ENCODE measurements around the gene B4GALT7.

Gene B4GALT7

DNA sequence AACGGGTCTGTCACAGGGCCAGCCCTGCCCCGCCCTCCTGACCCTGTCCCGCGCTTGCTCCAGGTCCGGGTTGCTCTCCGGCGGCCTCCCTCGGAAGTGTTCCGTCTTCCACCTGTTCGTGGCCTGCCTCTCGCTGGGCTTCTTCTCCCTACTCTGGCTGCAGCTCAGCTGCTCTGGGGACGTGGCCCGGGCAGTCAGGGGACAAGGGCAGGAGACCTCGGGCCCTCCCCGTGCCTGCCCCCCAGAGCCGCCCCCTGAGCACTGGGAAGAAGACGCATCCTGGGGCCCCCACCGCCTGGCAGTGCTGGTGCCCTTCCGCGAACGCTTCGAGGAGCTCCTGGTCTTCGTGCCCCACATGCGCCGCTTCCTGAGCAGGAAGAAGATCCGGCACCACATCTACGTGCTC is 4.2 kb downstream of the B4GALT7 start:
- TF ChIP-seq CREB1 (IDR thresholded peaks at IDR 0.05; ENCODE audit: low read depth) (no peak), TAF1 (IDR thresholded peaks at IDR 0.05; ENCODE audit: low read depth) (no peak), YY1 (IDR thresholded peaks at IDR 0.05; ENCODE audit: low read depth) (no peak), TCF12 (IDR thresholded peaks at IDR 0.05; ENCODE audit: low read depth) (no peak), EP300 (IDR thresholded peaks at IDR 0.05; ENCODE audit: borderline replicate concordance) (no peak), ZBTB7A (IDR thresholded peaks at IDR 0.05; ENCODE audit: low read depth) (no peak), RAD21 (IDR thresholded peaks at IDR 0.05; ENCODE audit: low read depth) (no peak), REST (IDR thresholded peaks at IDR 0.05; ENCODE audit: low read depth) (no peak), FOXM1 (IDR thresholded peaks at IDR 0.05; ENCODE audit: borderline replicate concordance, low read depth) (no peak), TEAD4 (IDR thresholded peaks at IDR 0.05) (no peak), EGR1 (IDR thresholded peaks at IDR 0.05) (no peak), CEBPB (IDR thresholded peaks at IDR 0.05) (no peak), NFIC (IDR thresholded peaks at IDR 0.05) (no peak), USF1 (IDR thresholded peaks at IDR 0.05) (no peak)
- TF ChIP-seq, protein P1, sequence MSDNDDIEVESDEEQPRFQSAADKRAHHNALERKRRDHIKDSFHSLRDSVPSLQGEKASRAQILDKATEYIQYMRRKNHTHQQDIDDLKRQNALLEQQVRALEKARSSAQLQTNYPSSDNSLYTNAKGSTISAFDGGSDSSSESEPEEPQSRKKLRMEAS (IDR thresholded peaks at IDR 0.05) = no peak

GRCh38 chr5:177604656-177605055 is 4.7 kb downstream of the B4GALT7 start:
- TF ChIP-seq EP300 (IDR thresholded peaks at IDR 0.05; ENCODE audit: borderline replicate concordance) (no peak), TAF1 (IDR thresholded peaks at IDR 0.05; ENCODE audit: low read depth) (no peak), REST (IDR thresholded peaks at IDR 0.05; ENCODE audit: low read depth) (no peak), TCF12 (IDR thresholded peaks at IDR 0.05; ENCODE audit: low read depth) (no peak), CEBPB (IDR thresholded peaks at IDR 0.05) (no peak), TEAD4 (IDR thresholded peaks at IDR 0.05) (no peak)

- TF ChIP-seq, protein P1 (IDR thresholded peaks at IDR 0.05) = no peak
- TF ChIP-seq USF1 (IDR thresholded peaks at IDR 0.05) (no peak), YY1 (IDR thresholded peaks at IDR 0.05; ENCODE audit: low read depth) (no peak), CREB1 (IDR thresholded peaks at IDR 0.05; ENCODE audit: low read depth) (no peak), CEBPB (IDR thresholded peaks at IDR 0.05) (no peak), EGR1 (IDR thresholded peaks at IDR 0.05) (no peak)
Measured at GRCh38 chr5:177605078-177605477, 5.1 kb downstream of the B4GALT7 start.

DNA sequence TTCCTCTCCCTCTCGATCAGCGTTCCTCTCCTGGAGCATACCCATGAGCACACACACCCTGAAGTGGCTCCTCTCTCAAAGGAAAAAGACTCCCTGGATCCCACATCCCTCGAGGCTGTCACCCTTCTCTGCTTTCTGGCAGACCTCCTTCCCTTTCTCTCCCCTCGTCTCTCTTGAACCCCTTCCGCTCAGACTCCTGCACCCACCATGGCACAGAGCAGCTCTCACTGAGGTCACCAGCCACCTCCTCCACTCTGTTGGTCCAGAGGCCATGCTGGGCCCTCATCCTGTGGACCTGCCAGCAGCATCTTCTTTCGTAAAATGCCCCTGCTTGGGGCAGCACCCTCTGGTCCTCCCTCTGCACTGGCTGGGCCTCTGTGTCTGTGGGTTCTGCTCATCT is 5.7 kb downstream of the B4GALT7 start:
- TF ChIP-seq EP300 (IDR thresholded peaks at IDR 0.05; ENCODE audit: borderline replicate concordance) (no peak), FOXM1 (IDR thresholded peaks at IDR 0.05; ENCODE audit: borderline replicate concordance, low read depth) (no peak), TEAD4 (IDR thresholded peaks at IDR 0.05) (no peak), EGR1 (IDR thresholded peaks at IDR 0.05) (no peak), REST (IDR thresholded peaks at IDR 0.05; ENCODE audit: low read depth) (no peak), YY1 (IDR thresholded peaks at IDR 0.05; ENCODE audit: low read depth) (no peak), TAF1 (IDR thresholded peaks at IDR 0.05; ENCODE audit: low read depth) (no peak), ZBTB7A (IDR thresholded peaks at IDR 0.05; ENCODE audit: low read depth) (no peak), CEBPB (IDR thresholded peaks at IDR 0.05) (no peak), NFIC (IDR thresholded peaks at IDR 0.05) (no peak), RAD21 (IDR thresholded peaks at IDR 0.05; ENCODE audit: low read depth) (no peak), TCF12 (IDR thresholded peaks at IDR 0.05; ENCODE audit: low read depth) (no peak), USF1 (IDR thresholded peaks at IDR 0.05) (no peak), CREB1 (IDR thresholded peaks at IDR 0.05; ENCODE audit: low read depth) (no peak)
- TF ChIP-seq, protein P1 (IDR thresholded peaks at IDR 0.05) = no peak
